GM12892 (cell line): Measurements from ENCODE around the gene LRIG3.

Source experiments
- POLR2A ChIP-seq: IDR thresholded peaks from 2 replicates; pipeline ENCODE4 v1.6.1; 2011; ENCODE audit warnings: low read depth, low read length, control low read depth
- POLR2AphosphoS5 ChIP-seq: IDR thresholded peaks from 2 replicates; pipeline ENCODE4 v1.6.1; 2011; ENCODE audit warnings: low read depth, low read length, control low read depth
- TAF1 ChIP-seq: IDR thresholded peaks from 2 replicates; pipeline ENCODE4 v1.6.1; 2011; ENCODE audit warnings: low read depth, mild to moderate bottlenecking, control low read depth, low read length, borderline replicate concordance

DNA sequence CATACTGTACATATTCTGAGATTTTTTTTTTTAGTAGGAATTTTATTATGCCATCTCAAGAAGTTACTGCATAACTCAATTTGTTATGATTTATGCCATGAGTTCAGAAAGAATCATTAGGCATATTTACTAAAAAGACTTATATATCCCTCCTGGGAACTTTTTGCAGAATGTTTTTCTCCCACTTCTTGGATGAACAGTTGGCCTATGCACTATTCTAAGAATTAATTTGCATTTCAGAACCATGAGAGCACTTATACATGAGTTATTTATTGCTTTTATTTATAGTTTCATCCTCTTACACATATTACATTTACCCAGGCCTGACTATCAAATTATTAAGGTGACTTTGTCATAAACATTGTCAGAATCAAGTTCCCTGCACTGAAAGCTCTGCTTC is 6.3 kb upstream of the LRIG3 start:
- TF ChIP-seq POLR2A (no peak), POLR2AphosphoS5 (no peak), TAF1 (no peak)
